Smooth muscle cell (in vitro differentiated cells): ENCODE results near the gene SLC26A5. TPM values are rescaled to one million over a fixed set of nuclear protein-coding genes. Genes with fewer than 3 reads are reported as not detected.

Source experiments
- DNase-seq: peaks from one replicate; lab custom pipeline; 2025; ENCODE audit not compliant: unreplicated experiment; lab: John Stamatoyannopoulos, UW
- H2AFZ ChIP-seq: fragments of 200-600 bp; sonication (generic); 2 replicates; pipeline ENCODE4 v1.6.0; 2016; ENCODE audit warnings: antibody characterized with exemption, low read depth, mild to moderate bottlenecking
- H3F3A ChIP-seq: fragments of 200-600 bp; sonication (generic); 2 replicates; pipeline ENCODE4 v1.6.0; 2017; ENCODE audit warnings: antibody characterized with exemption, low read depth
- H3K27ac ChIP-seq: fragments of 200-600 bp; sonication (generic); 2 replicates; pipeline ENCODE4 v1.5.1; 2016; ENCODE audit warnings: low read depth, mild to moderate bottlenecking
- H3K27me3 ChIP-seq: fragments of 200-600 bp; sonication (generic); 2 replicates; pipeline ENCODE4 v1.6.1; 2016; ENCODE audit warnings: low read depth, mild to moderate bottlenecking
- H3K36me3 ChIP-seq: fragments of 200-600 bp; sonication (generic); 2 replicates; pipeline ENCODE4 v1.5.1; 2016; ENCODE audit warnings: low read depth
- H3K4me1 ChIP-seq: fragments of 200-600 bp; sonication (generic); 2 replicates; pipeline ENCODE4 v1.5.1; 2016; ENCODE audit warnings: low read depth
- H3K4me2 ChIP-seq: fragments of 200-600 bp; sonication (generic); 2 replicates; pipeline ENCODE4 v1.6.0; 2016; ENCODE audit warnings: mild to moderate bottlenecking
- H3K4me3 ChIP-seq: fragments of 200-600 bp; sonication (generic); 2 replicates; pipeline ENCODE4 v1.5.1; 2016; ENCODE audit warnings: mild to moderate bottlenecking
- H3K79me2 ChIP-seq: fragments of 200-600 bp; sonication (generic); 2 replicates; pipeline ENCODE4 v1.6.0; 2016; ENCODE audit warnings: low read depth, mild to moderate bottlenecking
- H3K9ac ChIP-seq: fragments of 200-600 bp; sonication (generic); 2 replicates; pipeline ENCODE4 v1.6.0; 2016; ENCODE audit warnings: low read depth
- H3K9me3 ChIP-seq: fragments of 200-600 bp; sonication (generic); replicated peaks from 2 replicates; pipeline ENCODE4 v1.5.1; 2016; ENCODE audit warnings: low read depth
- H4K20me1 ChIP-seq: fragments of 200-600 bp; sonication (generic); 2 replicates; pipeline ENCODE4 v1.6.0; 2016; ENCODE audit warnings: low read depth
- WGBS: methylation state at CpG from one replicate; pipeline ENCODE4 v1.1.7; 2016; ENCODE audit warnings: low lambda C conversion rate; 5-methylcytosine and 5-hydroxymethylcytosine counted together
- polyA plus RNA-seq: library from polyadenylated mRNA; unstranded; fragments of >200 nt; fragmentation: Nextera tagmentation; extraction: Ambion mirVana; gene quantifications from 2 replicates; pipeline ENCODE4 v1.2.1, GENCODE V29; 2016
- total RNA-seq: library from RNA; depleted of rRNA; stranded (reverse); fragments of >200 nt; gene quantifications from 2 replicates; pipeline ENCODE4 v1.2.3, GENCODE V29; 2014
- TF ChIP-seq, protein P1 (sequence below): fragments of 200-600 bp; sonication (generic); IDR thresholded peaks from 2 replicates; pipeline ENCODE4 v1.5.1; 2017; ENCODE audit warnings: borderline replicate concordance, mild to moderate bottlenecking, antibody characterized with exemption; ENCODE audit not compliant: insufficient read depth, poor library complexity, severe bottlenecking

The SLC26A5 gene
- total and polyA plus RNA-seq, 2 experiments from 2014 or later, result not detected

DNA sequence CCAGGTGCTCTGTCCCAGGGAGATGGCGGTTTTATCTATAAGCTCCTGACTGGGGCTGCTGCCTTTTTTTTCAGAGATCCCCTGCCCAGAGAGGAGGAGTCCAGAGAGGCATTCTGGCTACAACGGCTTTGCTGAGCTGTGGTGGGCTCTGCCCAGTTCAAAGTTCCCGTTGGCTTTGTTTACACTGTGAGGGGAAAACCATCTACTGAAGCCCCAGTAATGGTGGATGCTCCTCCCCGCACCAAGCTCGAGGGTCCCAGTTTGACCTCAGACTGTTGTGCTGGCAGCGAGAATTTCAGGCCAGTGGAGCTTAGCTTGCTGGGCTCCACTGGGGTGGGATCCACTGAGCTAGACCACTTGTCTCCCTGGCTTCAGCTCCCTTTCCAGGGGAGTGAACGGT lies 16.4 kb upstream of the SLC26A5 start:
- H2AFZ ChIP-seq, result no peak overlapping the region
- no peak overlapping the region for H3K9ac ChIP-seq
- TF ChIP-seq, protein P1, sequence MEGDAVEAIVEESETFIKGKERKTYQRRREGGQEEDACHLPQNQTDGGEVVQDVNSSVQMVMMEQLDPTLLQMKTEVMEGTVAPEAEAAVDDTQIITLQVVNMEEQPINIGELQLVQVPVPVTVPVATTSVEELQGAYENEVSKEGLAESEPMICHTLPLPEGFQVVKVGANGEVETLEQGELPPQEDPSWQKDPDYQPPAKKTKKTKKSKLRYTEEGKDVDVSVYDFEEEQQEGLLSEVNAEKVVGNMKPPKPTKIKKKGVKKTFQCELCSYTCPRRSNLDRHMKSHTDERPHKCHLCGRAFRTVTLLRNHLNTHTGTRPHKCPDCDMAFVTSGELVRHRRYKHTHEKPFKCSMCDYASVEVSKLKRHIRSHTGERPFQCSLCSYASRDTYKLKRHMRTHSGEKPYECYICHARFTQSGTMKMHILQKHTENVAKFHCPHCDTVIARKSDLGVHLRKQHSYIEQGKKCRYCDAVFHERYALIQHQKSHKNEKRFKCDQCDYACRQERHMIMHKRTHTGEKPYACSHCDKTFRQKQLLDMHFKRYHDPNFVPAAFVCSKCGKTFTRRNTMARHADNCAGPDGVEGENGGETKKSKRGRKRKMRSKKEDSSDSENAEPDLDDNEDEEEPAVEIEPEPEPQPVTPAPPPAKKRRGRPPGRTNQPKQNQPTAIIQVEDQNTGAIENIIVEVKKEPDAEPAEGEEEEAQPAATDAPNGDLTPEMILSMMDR, result no peak
- H3K36me3 ChIP-seq, result no peaks in the 10 kb centered on the region
- no peak for DNase-seq
- no peak overlapping the region for H3K4me3 ChIP-seq
- H4K20me1 ChIP-seq, result no peaks in the 10 kb centered on the region
- WGBS, result 86% methylated on average over 7 of the region's 7 CpGs
- H3K4me1 ChIP-seq, result no peaks in the 10 kb centered on the region
- no peaks in the 10 kb centered on the region for H3K79me2 ChIP-seq
- H3F3A ChIP-seq, result no peaks in the 10 kb centered on the region
- no peak overlapping the region for H3K4me2 ChIP-seq
- no peaks in the 10 kb centered on the region for H3K27me3 ChIP-seq
- no peaks in the 10 kb centered on the region for H3K9me3 ChIP-seq
- H3K27ac ChIP-seq, result no peak overlapping the region

DNA sequence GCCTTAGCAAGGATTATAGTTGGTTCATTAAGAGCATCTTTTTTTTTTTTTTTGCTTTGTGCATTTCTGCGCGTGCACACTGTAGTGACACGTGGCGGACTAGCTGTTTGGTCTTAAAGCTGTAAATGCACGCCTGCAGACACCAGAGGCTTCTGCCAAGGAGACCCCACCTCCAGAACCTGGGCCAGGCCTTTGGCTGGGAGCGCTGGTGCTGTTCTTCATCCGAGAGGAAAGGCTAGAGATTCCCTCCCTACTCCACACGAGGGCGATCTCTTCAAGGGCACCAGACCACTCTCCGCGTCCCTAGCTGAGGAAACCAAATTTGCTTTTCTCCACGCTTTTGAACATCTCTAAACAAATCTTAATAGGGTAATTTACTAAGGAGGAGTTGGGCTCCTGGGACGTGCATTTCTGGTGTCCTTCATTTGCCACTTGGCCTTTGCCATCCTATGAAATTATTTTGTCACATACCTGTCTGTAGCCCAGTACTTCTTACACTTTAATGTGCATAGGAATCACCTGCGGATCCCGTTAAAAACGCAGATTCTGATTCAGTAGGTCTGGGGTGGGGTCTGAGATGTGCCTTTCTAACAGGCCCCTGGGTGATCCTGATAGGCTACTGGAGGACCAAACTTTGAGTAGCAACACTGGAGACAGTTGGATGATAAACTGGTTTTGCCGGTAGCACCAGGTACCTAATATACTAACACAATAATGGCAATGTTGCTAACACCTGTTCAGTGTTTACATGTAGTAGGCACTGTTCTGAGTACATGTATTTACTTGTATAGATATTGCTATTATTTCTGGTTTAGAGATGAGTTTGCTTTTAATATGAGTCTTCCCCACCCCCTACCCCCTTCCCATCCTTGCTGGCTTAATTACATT lies 1.3 kb upstream of the SLC26A5 start:
- H2AFZ ChIP-seq, result no peak overlapping the region

GRCh38 chr7:103445228-103446048 lies 569 bp downstream of the SLC26A5 start:
- no peaks in the 10 kb centered on the region for H3K9me3 ChIP-seq
- peaks cover 73% of the 10 kb centered on the region for H3K27me3 ChIP-seq
- H4K20me1 ChIP-seq, result no peaks in the 10 kb centered on the region
- no peak for DNase-seq
- no peaks in the 10 kb centered on the region for H3K36me3 ChIP-seq
- no peaks in the 10 kb centered on the region for H3K79me2 ChIP-seq
- TF ChIP-seq, protein P1, result no peak
- no peak overlapping the region for H3K9ac ChIP-seq
- peak overlapping the region; percentile 40 for H3K4me3 ChIP-seq
- no peaks in the 10 kb centered on the region for H3F3A ChIP-seq
- no peak overlapping the region for H3K27ac ChIP-seq
- H2AFZ ChIP-seq, result peak overlapping the region; percentile 72
- no peaks in the 10 kb centered on the region for H3K4me1 ChIP-seq
- WGBS, result 14% methylated on average over 47 of the region's 48 CpGs
- peak overlapping the region; percentile 83 for H3K4me2 ChIP-seq

More for the DNA sequence above, 1.3 kb upstream of the SLC26A5 start:
- Histone ChIP-seq H4K20me1 (no peaks in the 10 kb centered on the region), H3K9me3 (no peaks in the 10 kb centered on the region), H3F3A (no peaks in the 10 kb centered on the region), H3K36me3 (no peaks in the 10 kb centered on the region), H3K27ac (no peak overlapping the region), H3K4me3 (no peak overlapping the region), H3K4me1 (no peaks in the 10 kb centered on the region), H3K79me2 (no peaks in the 10 kb centered on the region), H3K4me2 (no peak overlapping the region), H3K9ac (no peak overlapping the region), H3K27me3 (peaks cover 61% of the 10 kb centered on the region)
- no peak for DNase-seq
- 20% methylated on average over 17 of the region's 17 CpGs for WGBS
- TF ChIP-seq, protein P1, result peak; percentile 42
